ENCODE measurements around the gene EHHADH.

DNA sequence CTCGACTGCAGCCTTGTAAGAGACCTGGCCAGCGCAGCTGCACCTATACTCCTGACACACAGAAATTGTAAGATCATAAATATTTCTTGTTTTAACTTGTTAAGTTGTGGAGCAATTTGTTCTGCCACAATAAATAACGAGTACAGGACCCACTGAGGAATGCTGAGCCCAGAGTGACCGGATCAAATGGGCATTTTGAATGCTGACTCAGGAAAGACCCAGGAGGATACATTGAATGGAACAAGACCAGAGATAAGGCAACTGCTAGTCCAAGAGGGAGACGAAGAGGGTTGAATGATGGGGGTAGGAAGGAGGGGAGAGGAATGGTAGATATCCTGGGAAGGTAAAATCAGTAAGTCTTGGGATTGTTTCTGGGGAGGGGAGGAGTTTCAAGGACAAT, 92.1 kb downstream of the EHHADH start:
- no peak for TF ChIP-seq POLR2AphosphoS5 (IDR thresholded peaks at IDR 0.05; ENCODE audit: low read depth)
- no peak for TF ChIP-seq CTCF (conservative IDR thresholded peaks at IDR 0.05; ENCODE audit: low read depth in 2 of 2)
- no peak for TF ChIP-seq EZH2 (IDR thresholded peaks at IDR 0.05; ENCODE audit: low read depth, unreplicated experiment)

Measured in GM23338 (cell line).